Embryonic facial prominence (tissue), 1 donor: ENCODE measurements around the gene FKBP1B.
"Not testable (repeated sequence)": the region's sequence is repeated elsewhere in the genome, so short reads cannot be mapped to it uniquely, and the experiment has no call there.

ENCODE experiments used
- DNase-seq: peaks from one replicate; pipeline ENCODE4 v3.0.0-alpha.2; 2016; ENCODE audit errors: extremely low spot score

FKBP1B gene

GRCh38 chr2:24100732-24101131 lies 51.2 kb downstream of the FKBP1B start:
- DNase-seq, result not testable (repeated sequence)

GRCh38 chr2:24101992-24102391 lies 52.5 kb downstream of the FKBP1B start:
- DNase-seq, result no peak

- DNase-seq, result no peak
These were observed 53.1 kb downstream of the FKBP1B start for GRCh38 chr2:24102677-24103076.

GRCh38 chr2:24104110-24104650 lies 54.6 kb downstream of the FKBP1B start:
- no peak for DNase-seq

GRCh38 chr2:24104906-24105305 lies 55.4 kb downstream of the FKBP1B start:
- no peak for DNase-seq

- DNase-seq, result no peak
These were observed 56.3 kb downstream of the FKBP1B start for GRCh38 chr2:24105816-24106215.

GRCh38 chr2:24106786-24107185 lies 57.2 kb downstream of the FKBP1B start:
- DNase-seq, result no peak

GRCh38 chr2:24107336-24107735 lies 57.8 kb downstream of the FKBP1B start:
- DNase-seq, result no peak

- not testable (repeated sequence) for DNase-seq
These were observed 59.9 kb downstream of the FKBP1B start for GRCh38 chr2:24109431-24109830.

- no peak for DNase-seq
These were observed 61.2 kb downstream of the FKBP1B start for GRCh38 chr2:24110660-24111303.

- DNase-seq, result no peak
These were observed 61.9 kb downstream of the FKBP1B start for GRCh38 chr2:24111407-24111901.
